Putamen (tissue), 1 donor: Measurements from ENCODE around the gene FHL3.
"Not testable (repeated sequence)": the region's sequence is repeated elsewhere in the genome, so short reads cannot be mapped to it uniquely, and the experiment has no call there.

Experiments used
- DNase-seq: peaks from one replicate; pipeline ENCODE4 v3.0.0-alpha.2; 2016; ENCODE audit warnings: low spot score

Gene FHL3

DNA sequence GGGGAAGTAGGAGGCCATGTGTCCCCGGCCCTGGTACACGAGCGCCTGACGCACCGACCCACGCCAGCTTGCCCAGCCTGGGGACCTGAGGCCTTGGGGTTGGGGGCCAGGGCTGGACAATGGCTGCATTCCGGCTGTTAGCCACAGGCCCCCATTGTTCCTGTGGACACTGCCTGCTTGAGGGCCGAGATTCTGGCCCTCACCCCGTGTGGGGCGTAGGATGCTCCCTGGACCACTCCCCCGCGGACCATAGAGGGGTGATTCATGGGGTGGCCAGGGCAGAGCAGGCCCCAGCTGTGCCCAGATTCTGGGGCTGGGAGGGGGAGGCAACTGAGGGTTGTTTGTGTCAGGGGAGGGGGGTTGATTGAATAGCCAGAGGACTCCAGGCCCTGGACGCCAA is 29.6 kb upstream of the FHL3 start:
- DNase-seq = no peak

DNA sequence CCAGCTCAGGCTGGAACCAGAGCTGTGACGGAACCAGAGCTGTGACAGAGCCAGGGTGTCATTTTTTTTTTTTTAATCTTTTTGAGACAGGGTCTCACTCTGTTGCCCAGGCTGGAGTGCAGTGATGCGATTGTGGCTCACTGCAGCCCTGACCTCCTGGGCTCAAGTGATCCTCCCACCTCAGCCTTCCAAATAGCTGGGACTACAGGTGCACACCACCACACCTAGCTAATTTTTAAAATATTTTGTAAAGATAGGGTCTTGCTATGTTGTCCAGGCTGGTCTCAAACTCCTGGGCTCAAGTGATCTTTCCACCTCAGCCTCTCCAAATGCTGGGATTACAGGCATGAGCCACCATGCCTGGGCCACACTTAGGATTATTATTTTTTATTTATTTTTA is 27.7 kb upstream of the FHL3 start:
- DNase-seq = not testable (repeated sequence)

GRCh38 chr1:38031513-38031866 is 26.2 kb upstream of the FHL3 start:
- no peak for DNase-seq

- DNase-seq = no peak
These were observed 25.5 kb upstream of the FHL3 start for GRCh38 chr1:38030596-38031512.

GRCh38 chr1:38029685-38030511 is 24.6 kb upstream of the FHL3 start:
- DNase-seq = no peak

DNA sequence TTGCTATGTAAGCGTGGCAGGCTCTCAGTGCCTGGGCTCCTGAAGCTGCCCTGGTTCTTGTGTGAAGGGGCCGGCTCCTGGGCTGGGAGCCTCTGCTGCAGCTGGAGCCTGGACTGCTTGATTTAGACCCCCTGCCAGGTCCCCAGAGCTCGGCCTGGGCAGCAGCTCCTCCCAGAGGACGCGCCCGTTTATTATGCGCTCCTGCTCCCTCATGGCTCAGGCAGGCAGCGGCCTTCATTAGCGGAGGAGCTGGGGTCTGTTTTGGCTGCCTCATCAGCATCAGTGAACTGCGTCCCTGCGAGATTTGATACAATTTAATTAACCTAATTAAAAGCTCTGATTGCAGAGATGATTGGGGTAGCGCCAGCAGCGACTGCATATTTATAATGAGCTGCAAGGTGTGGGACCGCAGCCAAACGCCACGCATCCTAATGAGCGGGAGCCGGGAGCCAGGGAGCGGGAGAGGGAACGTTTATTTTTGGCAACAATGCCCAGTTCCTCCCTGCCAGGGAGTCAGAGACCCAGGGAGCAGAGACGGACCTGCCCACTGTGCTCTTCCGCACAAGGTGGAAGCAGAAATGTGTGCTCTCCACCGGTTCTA is 23.9 kb upstream of the FHL3 start:
- DNase-seq = no peak

GRCh38 chr1:38028671-38029070 is 23.4 kb upstream of the FHL3 start:
- no peak for DNase-seq

DNA sequence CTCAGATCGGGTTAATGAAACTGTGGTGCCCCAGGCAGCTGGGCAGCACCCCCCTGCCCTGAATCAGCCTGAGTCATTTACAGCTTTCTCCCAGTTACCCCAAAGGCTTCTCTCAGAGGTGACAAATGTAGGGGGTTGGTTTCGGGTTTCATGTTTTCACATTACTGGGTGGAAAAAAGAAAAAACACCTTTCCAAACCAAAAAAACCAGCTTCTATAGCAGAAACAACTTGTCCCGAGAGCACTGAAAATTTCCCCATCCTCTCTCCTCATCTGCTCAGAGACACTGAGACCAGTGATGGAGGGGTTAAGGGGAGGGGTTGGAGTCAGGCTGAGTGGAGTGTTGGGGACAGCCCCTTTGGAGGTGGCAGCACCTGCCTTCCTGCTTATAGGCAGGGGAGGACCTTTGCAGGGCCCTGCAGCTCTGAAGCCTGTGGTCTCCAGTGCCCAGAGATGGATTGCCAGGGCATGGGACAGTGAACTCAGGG is 22.8 kb upstream of the FHL3 start:
- no peak for DNase-seq

DNA sequence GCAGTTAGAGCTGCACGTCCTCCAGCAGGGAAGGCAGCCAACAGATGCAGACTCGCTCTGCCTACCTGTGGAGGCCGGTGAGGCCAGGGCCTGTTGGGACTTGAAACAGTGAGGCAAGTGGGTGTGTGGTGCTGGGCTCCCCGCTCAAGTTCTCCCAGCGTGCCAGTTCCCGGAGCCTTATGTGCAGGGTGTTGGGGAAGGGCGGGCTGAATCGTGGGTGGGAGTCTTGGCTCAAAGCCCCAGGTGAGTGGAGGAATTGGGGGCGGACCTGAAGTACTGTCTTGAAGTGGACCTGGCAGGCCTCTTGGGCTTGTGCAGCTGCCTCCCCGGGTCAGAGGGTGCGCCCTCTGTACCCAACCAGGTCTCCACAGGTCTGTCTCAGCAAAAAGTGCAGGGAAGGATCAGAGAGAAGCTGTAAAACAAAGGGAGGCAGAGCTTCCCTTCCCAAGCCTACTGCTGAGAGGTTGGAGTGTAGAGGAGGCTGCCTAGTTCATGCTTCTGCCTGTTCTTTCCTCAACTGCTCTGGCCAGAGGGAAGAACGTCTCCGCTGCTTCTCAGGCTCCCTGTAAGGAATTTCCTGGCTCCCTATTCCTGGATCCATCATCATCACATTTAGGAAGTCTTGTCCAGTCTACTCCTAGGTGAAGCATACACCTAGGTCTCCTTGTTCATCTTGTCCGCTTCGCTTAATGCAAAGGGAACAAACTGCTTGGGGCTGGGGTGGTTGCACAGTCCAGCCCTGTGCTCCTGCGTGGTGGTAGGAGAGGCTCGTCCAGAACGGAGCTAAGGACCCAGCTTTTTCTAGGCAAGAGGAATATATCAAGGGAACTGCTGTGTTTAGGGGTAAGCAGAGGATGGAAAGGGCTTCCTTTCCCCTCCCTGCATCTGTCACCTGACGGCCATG is 22.1 kb upstream of the FHL3 start:
- DNase-seq = no peak

- no peak for DNase-seq
These were observed 21.4 kb upstream of the FHL3 start for GRCh38 chr1:38026592-38027200.

GRCh38 chr1:38025664-38026063 is 20.4 kb upstream of the FHL3 start:
- no peak for DNase-seq

- DNase-seq = no peak
These were observed 19.9 kb upstream of the FHL3 start for GRCh38 chr1:38025233-38025632.

DNA sequence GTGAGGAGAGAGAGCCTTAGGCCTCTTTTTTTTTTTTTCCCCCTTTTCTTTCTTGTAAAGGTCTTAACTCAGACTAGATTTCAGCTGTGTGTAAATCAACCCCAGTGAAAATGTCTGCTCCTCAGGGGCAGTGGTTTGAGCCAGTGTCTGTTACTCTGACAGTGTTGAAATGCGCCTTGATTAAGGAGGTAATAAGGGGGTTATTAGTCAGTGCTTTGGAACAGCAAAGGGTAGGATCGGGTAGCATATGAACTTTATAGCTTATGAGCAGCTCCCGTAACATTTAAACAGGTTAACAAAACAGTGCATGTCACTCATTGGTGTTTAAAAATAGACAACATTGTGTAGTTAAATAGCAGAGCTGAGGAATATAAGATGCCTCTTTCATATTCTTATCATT is 17.5 kb upstream of the FHL3 start:
- DNase-seq = no peak

DNA sequence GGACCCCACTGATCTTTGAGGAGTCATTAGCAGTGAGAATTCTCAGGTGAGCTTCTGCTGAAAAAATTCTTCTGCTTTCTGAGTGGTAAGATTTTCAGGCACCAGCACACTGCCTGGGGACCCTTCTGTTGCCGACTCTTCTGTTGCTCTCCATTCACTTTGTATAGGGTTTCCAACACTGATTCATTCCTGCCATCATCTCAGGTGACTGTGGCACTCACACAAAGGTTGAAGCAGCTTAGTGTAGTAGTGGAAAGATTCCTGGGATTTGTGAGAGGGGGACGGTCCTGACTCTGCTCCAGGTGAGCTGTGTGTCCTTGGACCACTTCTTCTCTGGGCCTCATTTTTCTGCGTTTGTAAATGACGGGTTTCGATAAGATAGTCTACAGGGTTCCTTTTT is 16.7 kb upstream of the FHL3 start:
- DNase-seq = no peak

DNA sequence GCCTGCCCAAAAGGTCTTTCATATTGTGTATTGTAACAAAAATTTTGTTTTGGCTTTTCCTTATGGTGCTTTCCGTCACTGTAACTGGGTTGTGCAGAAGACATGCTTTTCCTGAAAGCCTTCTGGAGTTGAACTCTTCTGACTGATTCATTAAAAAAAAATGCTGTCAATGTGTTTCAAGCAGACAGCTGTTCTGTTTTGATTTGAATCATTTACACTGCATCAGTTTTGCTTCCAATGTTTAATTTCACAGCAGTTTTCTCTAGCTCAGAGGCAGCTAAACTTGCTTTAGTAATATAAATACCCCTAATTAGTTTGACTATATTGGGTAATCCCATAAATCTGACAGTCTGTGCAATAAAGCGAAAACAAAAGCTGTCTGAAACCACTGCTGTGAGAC is 15.1 kb upstream of the FHL3 start:
- no peak for DNase-seq

DNA sequence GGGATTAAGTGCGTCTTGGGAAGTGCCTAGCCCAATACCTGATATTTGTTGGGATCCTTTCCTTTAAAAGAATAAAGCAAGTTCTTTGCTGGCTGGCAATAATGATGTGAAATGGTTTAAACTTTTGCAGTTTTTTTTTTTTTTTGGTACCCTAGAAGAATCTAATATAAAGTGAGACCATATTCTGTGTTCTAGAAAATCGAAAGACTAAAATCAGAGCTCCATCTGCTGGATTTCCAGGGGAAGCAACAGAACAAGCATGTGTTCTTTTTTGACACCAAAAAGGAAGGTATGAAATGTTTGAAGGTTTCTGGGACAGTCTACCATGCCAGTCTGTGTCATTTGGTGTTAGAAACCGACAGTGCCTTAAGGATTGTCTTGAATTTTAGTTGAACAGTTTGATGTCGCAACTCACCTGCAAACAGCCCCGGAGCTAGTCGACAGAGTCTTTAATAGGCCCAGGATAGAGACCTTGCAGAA is 13.6 kb upstream of the FHL3 start:
- DNase-seq = no peak

GRCh38 chr1:38015978-38016725 is 10.8 kb upstream of the FHL3 start:
- no peak for DNase-seq

GRCh38 chr1:38014724-38015424 is 9.6 kb upstream of the FHL3 start:
- DNase-seq = no peak

DNA sequence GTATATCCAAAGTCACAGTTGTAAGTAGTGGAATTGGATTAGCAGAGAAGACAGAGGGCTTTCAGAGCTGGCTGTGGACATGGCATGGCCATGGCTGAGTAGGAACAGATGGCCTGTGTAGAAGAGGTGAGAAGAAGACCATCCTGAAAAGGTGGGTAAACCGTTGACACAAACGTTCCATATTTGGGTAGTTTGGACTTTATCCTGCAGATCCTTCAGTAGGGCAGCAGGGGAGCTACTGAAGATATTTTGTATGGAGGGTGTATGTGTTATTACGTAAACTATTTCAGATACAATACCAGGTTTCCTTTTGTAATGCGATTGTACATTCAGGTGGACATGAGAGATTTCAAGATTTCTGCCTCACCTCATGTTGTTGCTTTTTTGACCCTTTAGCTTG is 8.9 kb upstream of the FHL3 start:
- DNase-seq = no peak

- DNase-seq = no peak
These were observed 7.9 kb upstream of the FHL3 start for GRCh38 chr1:38013227-38013622.
